NK-92 treated with Interleukin-12 subunit alpha and Interleukin-12 subunit beta, amount 100 ng/mL, for 24 hours (cell line): ENCODE results near the gene IFI16.
"Not testable (repeated sequence)": the region's sequence is repeated elsewhere in the genome, so short reads cannot be mapped to it uniquely, and the experiment has no call there.

Experiments
- DNase-seq: peaks from one replicate; lab custom pipeline; 2025; lab: John Stamatoyannopoulos, UW

IFI16 gene

GRCh38 chr1:159098596-159098995, 88.9 kb downstream of the IFI16 start:
- no peak for DNase-seq

- DNase-seq, result no peak
These were observed 90.9 kb downstream of the IFI16 start for GRCh38 chr1:159100589-159100988.

- DNase-seq, result not testable (repeated sequence)
These were observed 93.3 kb downstream of the IFI16 start for GRCh38 chr1:159103021-159103420.
